A673 (cell line): ENCODE results near the gene AP1M1. TPM values are rescaled to one million over a fixed set of nuclear protein-coding genes. Genes with fewer than 3 reads are reported as not detected.

Experiments
- BruUV-seq: library from RNA; stranded (reverse); fragments of 400-500 nt; replicated peaks from 2 replicates; lab custom pipeline; 2021; lab: Mats Ljungman, UMichigan
- CTCF ChIA-PET: fragments of 300-600 bp; sonication (Branson Sonifier 250); formaldehyde crosslinking; loops from one replicate; lab custom pipeline; 2022; ENCODE audit warnings: antibody characterized with exemption; lab: Charles Lee
- POLR2A ChIA-PET: fragments of 300-600 bp; sonication (Branson Sonifier 250); formaldehyde crosslinking; loops from one replicate; lab custom pipeline; 2022; ENCODE audit warnings: antibody characterized with exemption; ENCODE audit not compliant: low non-redundant PET; lab: Charles Lee
- DNase-seq: peaks from one replicate; pipeline ENCODE4 v3.0.0-alpha.2; 2015; ENCODE audit warnings: low spot score
- H3K27ac ChIP-seq: fragments of 200-600 bp; sonication (generic); 2 replicates; pipeline ENCODE4 v1.5.1; 2016; ENCODE audit warnings: mixed run types, low read depth, mild to moderate bottlenecking, mixed read lengths, antibody characterized with exemption, low read length; ENCODE audit not compliant: poor library complexity, severe bottlenecking
- H3K27me3 ChIP-seq: fragments of 200-600 bp; sonication (generic); replicated peaks from 2 replicates; pipeline ENCODE4 v1.6.1; 2017; ENCODE audit warnings: mixed run types, low read depth, mild to moderate bottlenecking, mixed read lengths, antibody characterized with exemption, low read length; ENCODE audit not compliant: insufficient read depth, poor library complexity
- H3K36me3 ChIP-seq: fragments of 200-600 bp; sonication (generic); 2 replicates; pipeline ENCODE4 v1.6.1; 2016; ENCODE audit warnings: mixed run types, mild to moderate bottlenecking, mixed read lengths, antibody characterized with exemption, low read length; ENCODE audit not compliant: insufficient read depth, poor library complexity, severe bottlenecking
- H3K4me1 ChIP-seq: fragments of 200-600 bp; sonication (generic); 2 replicates; pipeline ENCODE4 v1.6.1; 2017; ENCODE audit warnings: mixed run types, mild to moderate bottlenecking, mixed read lengths, antibody characterized with exemption, low read length; ENCODE audit not compliant: insufficient read depth, poor library complexity, severe bottlenecking
- H3K4me3 ChIP-seq: fragments of 200-600 bp; sonication (generic); 2 replicates; pipeline ENCODE4 v1.5.1; 2016; ENCODE audit warnings: low read depth, mixed run types, mild to moderate bottlenecking, mixed read lengths, low read length; ENCODE audit not compliant: poor library complexity, severe bottlenecking
- H3K9me3 ChIP-seq: fragments of 200-600 bp; sonication (generic); 2 replicates; pipeline ENCODE4 v1.6.1; 2016; ENCODE audit warnings: mixed run types, low read depth, mild to moderate bottlenecking, mixed read lengths, antibody characterized with exemption, low read length; ENCODE audit not compliant: poor library complexity, severe bottlenecking
- CTCF ChIP-seq: fragments of 300-800, 200-600 bp; sonication (generic); conservative IDR thresholded peaks from 2 replicates; pipeline ENCODE4 v1.5.1; 2017; ENCODE audit warnings: low read depth, mild to moderate bottlenecking, antibody characterized with exemption, low read length, moderate library complexity, mixed read lengths
- EZH2 ChIP-seq: fragments of 200-600 bp; sonication (generic); IDR thresholded peaks from 2 replicates; pipeline ENCODE4 v1.6.1; 2017; ENCODE audit warnings: borderline replicate concordance, low read depth, mild to moderate bottlenecking, mixed read lengths, antibody characterized with exemption, low read length; ENCODE audit not compliant: poor library complexity, severe bottlenecking
- intact Hi-C: fragments of 100-400 bp; cut with micrococcal nuclease; formaldehyde crosslinking; loops from one replicate; pipeline ENCODE4 v1.10.0; 2022; ENCODE audit not compliant: unreplicated experiment
- total RNA-seq: library from RNA; stranded (reverse); gene quantifications from 2 replicates; pipeline ENCODE4 v1.2.3, GENCODE V29; 2021

AP1M1 gene
- total RNA-seq, 1 experiment from 2014 or later = 105 TPM

GRCh38 chr19:16263141-16263761 lies 65.5 kb downstream of the AP1M1 start:
- no peaks in the 10 kb centered on the region for H3K9me3 ChIP-seq
- ChIA-PET CTCF (no interaction called here), POLR2A (no interaction called here)
- no peaks in the 10 kb centered on the region for H3K27me3 ChIP-seq
- H3K4me3 ChIP-seq = no peak overlapping the region
- BruUV-seq = no TSS peak
- H3K4me1 ChIP-seq = no peaks in the 10 kb centered on the region
- H3K27ac ChIP-seq = no peak overlapping the region
- no peaks in the 10 kb centered on the region for H3K36me3 ChIP-seq
- no peak for DNase-seq
- TF ChIP-seq CTCF = no peak
- TF ChIP-seq EZH2 = no peak
- intact Hi-C loops = no loop called here

GRCh38 chr19:16265205-16265604 lies 67.5 kb downstream of the AP1M1 start:
- Histone ChIP-seq H3K4me1 (no peaks in the 10 kb centered on the region), H3K36me3 (no peaks in the 10 kb centered on the region), H3K27me3 (no peaks in the 10 kb centered on the region), H3K27ac (no peak overlapping the region), H3K4me3 (no peak overlapping the region), H3K9me3 (no peaks in the 10 kb centered on the region)
- ChIA-PET CTCF (no interaction called here), POLR2A (no interaction called here)
- no TSS peak for BruUV-seq
- intact Hi-C loops = no loop called here
- TF ChIP-seq EZH2 (no peak), CTCF (no peak)
- no peak for DNase-seq

GRCh38 chr19:16265890-16266585 lies 68.3 kb downstream of the AP1M1 start:
- Histone ChIP-seq H3K4me1 (no peaks in the 10 kb centered on the region), H3K27me3 (no peaks in the 10 kb centered on the region), H3K9me3 (no peaks in the 10 kb centered on the region), H3K27ac (no peak overlapping the region), H3K36me3 (no peaks in the 10 kb centered on the region), H3K4me3 (no peak overlapping the region)
- BruUV-seq = no TSS peak
- DNase-seq = no peak
- TF ChIP-seq CTCF (no peak), EZH2 (no peak)
- POLR2A ChIA-PET = no interaction called here
- CTCF ChIA-PET = no interaction called here
- intact Hi-C loops = no loop called here
